Measurements from ENCODE around the gene FRMD4B.

DNA sequence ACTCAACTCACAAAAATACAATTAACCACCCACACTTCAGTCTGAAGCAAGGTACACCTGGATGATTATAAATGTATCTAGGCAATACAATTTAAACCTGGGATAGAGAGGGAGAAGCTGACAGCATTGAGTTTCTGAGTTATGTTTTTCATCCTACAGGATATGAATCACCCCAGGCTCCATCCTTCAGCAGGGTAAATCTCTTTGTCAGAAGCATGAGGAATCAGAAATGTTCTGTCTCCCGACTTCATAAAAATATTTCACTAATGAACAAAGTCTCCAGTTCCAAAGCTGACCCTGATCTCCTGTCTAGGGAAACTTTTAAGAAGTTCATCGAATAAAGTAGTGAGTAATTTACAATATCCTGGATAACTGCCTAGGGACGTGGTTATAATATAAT, 25.5 kb upstream of the FRMD4B start:
- TF ChIP-seq, protein P1, sequence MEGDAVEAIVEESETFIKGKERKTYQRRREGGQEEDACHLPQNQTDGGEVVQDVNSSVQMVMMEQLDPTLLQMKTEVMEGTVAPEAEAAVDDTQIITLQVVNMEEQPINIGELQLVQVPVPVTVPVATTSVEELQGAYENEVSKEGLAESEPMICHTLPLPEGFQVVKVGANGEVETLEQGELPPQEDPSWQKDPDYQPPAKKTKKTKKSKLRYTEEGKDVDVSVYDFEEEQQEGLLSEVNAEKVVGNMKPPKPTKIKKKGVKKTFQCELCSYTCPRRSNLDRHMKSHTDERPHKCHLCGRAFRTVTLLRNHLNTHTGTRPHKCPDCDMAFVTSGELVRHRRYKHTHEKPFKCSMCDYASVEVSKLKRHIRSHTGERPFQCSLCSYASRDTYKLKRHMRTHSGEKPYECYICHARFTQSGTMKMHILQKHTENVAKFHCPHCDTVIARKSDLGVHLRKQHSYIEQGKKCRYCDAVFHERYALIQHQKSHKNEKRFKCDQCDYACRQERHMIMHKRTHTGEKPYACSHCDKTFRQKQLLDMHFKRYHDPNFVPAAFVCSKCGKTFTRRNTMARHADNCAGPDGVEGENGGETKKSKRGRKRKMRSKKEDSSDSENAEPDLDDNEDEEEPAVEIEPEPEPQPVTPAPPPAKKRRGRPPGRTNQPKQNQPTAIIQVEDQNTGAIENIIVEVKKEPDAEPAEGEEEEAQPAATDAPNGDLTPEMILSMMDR (IDR thresholded peaks at IDR 0.05), result no peak
- no peak for TF ChIP-seq POLR2A (IDR thresholded peaks at IDR 0.05)

All from lower leg skin (tissue), 3 donors.